Epithelial cell of esophagus (primary cell): ENCODE measurements around the gene NUP93.
"Not testable (repeated sequence)": the region's sequence is repeated elsewhere in the genome, so short reads cannot be mapped to it uniquely, and the experiment has no call there.

Experiments
- DNase-seq: peaks from one replicate; pipeline ENCODE4 v3.0.0; 2010; ENCODE audit warnings: low read depth
- H3K4me3 ChIP-seq: 2 replicates; pipeline ENCODE4 v1.5.1; 2011; ENCODE audit warnings: mild to moderate bottlenecking, low read length, control low read depth
- CTCF ChIP-seq: IDR thresholded peaks from 2 replicates; pipeline ENCODE4 v1.5.1; 2011; ENCODE audit warnings: low read depth, mild to moderate bottlenecking, low read length, control low read depth, inconsistent platforms; ENCODE audit not compliant: insufficient read depth; ENCODE audit errors: missing control alignments

Gene NUP93

DNA sequence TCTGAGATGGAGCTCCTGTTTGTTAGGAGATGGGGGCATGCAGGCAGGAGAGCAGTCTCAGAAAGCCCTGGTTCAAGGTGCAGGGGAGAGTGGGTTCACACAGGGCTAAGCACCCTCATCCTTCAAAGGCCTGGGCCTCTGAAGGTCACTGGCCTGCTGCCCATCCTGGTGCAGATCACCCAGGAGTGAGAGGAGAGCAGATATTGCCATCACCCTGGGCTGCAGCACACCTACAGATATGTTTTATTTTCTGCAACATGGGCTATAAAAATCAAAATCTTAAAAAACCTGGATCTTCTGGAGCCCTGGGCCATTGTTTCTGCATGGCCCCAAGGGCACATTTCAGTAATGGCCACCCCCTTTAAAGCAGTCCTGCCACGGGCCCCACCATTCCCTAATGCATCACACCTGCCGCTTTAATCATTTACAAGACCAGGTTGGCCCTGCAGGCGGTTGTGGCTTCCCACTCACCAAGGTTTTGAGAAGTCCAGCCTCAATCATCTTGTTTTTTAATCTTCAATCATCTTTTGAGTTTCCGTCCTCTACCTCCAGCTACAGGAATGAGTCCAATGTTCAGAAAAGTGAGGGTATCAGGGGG lies 20.4 kb upstream of the NUP93 start:
- no peak for TF ChIP-seq CTCF
- no peak for DNase-seq
- H3K4me3 ChIP-seq, result no peak overlapping the region

GRCh38 chr16:56710181-56710737 lies 19.7 kb upstream of the NUP93 start:
- TF ChIP-seq CTCF, result no peak
- DNase-seq, result no peak
- H3K4me3 ChIP-seq, result no peak overlapping the region

DNA sequence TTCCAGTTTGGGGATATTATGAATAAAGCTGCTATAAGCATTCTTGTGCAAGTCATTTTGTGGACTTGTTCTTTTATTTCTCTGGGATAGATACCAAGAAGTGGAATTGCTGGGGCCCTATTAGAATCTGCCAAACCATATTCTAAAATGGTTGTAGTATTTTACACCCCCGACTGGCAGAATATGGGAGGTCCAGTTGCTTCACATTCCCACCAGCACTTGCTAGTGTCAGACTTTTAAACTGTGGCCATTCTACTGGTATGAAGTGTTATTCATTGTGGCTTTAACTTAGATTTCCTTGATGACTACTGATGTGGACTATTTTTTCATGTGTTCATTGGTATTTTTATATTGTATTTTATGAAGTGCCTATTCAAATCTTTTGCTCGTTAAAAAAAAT lies 18.1 kb upstream of the NUP93 start:
- H3K4me3 ChIP-seq, result no peak overlapping the region
- TF ChIP-seq CTCF, result no peak
- DNase-seq, result no peak

DNA sequence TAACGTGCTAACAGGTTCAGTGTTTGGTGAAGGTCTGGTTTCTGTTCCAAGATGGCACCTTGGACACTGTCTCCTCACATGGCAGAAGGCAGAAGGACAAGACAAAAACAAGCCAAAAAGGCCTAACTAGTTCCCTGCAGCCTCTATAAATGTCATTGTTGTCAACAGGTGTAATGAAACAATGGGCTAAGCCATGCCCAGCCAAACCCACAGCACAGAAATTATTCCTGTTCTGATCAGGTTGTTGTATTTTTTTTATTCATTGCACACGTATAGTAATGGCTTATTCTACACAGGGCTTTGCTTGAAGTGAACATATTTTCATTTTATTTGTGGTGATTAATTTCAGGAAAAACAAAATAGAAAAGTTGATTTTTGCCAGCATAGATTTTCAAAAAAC lies 16.1 kb upstream of the NUP93 start:
- TF ChIP-seq CTCF, result no peak
- DNase-seq, result no peak
- no peak overlapping the region for H3K4me3 ChIP-seq

DNA sequence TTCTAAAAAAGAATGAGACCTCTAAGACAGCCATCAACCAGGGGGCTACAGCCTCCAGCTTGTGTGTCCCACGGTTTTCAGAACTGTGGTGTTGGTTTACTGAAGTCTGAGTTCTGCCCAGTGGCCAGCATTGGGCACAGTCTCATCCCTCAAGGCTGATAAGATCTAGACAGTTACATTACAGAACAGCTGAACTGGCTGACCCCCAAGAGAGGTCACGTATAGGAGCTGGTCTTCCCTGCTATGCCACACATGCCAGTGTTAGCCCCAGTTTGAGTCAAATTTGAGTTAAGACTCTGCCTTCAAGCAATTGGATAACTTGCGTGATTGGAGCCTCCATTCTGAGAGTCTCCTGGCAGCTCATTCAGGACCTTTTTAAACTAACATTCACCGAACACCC lies 14.8 kb upstream of the NUP93 start:
- TF ChIP-seq CTCF, result no peak
- no peak for DNase-seq
- H3K4me3 ChIP-seq, result no peak overlapping the region

- DNase-seq, result no peak
- no peak for TF ChIP-seq CTCF
- no peak overlapping the region for H3K4me3 ChIP-seq
These were observed 13.2 kb upstream of the NUP93 start for GRCh38 chr16:56716761-56717160.

GRCh38 chr16:56717532-56717931 lies 12.4 kb upstream of the NUP93 start:
- DNase-seq, H3K4me3 ChIP-seq: not testable (repeated sequence)
